Activated T-helper 1 cell treated with anti-CD3 and anti-CD28 coated beads, Interleukin-2, amount 50 U/mL, for 16 hours (primary cell): Measurements from ENCODE around the gene SPATA20.

Source experiments
- DNase-seq, 2 donors: peaks; one replicate each; pipeline ENCODE4 v3.0.0-alpha.2; 2020; ENCODE audit warnings: low read depth in 1 of 2, low spot score in 1 of 2

The SPATA20 gene

DNA sequence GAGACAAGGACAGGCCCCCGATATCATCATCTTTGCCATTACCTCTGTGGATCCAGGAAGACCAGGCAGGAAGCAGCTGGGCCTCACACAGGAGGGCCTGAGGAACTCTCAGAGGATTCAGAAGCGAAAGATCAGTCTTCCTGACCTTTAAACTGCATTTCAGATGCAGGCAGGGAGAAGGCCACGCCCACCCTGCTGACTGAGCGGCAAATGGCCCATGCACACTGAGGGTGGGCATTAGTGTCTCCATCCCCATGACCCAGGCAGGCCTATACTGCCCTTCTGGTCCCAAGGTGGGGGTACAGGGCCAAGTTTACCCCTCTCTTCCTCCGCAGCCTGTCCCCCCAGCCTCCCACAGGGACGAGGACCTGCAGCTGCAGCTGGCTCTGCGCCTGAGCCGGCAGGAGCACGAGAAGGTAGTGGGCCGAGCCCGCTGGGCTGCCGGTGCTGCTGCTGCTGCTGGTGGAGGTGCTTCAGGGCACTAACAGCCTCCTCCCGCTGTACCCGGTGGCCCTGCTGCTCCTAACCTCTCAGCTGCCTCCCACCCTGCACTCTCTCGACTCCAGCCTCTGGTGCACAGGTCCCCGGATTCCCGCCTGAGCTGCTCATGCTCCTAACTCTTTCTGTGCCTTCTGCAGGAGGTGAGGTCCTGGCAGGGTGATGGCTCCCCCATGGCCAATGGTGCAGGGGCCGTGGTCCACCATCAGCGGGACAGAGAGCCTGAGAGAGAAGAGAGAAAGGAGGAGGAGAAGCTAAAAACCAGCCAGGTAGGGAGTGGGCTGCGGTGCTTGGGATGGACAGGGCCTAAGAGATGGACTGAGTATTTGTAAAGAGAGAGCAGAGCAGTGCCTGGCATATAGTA lies 8.2 kb upstream of the SPATA20 start:
- no peak for DNase-seq

DNA sequence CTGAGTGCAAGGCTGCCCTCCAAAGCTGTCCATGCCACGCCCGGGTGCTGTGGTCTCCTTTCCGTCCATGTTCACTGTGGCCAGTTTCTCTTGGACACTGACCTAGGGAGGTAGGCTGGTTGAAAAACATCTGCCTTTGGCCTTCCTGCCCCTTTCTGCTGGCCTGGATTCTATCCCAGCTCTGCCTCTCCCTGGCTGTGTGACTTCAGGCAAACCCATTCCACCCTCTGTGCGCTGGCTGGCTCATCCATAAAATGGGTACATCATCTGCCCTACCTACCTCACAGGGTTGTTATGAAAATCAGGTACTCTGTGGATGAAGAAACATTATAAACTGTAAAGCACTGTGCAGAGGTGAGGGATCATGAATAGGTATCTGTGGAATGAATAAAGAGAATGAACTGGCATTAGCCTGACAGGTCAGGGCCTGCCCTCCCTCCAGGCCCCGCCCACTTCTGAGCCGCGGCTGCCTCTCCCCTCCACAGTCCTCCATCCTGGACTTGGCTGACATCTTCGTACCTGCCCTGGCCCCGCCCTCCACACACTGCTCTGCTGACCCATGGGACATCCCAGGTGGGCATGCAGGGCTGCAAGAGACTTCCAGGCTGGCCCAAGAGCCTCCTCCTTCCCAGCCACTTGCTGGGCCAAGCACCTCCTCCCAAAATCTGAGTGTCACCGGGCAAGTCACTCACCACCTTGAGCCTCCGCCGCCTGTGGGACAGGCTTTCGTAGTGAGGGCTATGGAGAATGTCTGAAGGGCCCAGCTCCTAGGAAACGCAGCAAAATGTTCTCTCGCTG lies 7.0 kb upstream of the SPATA20 start:
- no peak for DNase-seq

DNA sequence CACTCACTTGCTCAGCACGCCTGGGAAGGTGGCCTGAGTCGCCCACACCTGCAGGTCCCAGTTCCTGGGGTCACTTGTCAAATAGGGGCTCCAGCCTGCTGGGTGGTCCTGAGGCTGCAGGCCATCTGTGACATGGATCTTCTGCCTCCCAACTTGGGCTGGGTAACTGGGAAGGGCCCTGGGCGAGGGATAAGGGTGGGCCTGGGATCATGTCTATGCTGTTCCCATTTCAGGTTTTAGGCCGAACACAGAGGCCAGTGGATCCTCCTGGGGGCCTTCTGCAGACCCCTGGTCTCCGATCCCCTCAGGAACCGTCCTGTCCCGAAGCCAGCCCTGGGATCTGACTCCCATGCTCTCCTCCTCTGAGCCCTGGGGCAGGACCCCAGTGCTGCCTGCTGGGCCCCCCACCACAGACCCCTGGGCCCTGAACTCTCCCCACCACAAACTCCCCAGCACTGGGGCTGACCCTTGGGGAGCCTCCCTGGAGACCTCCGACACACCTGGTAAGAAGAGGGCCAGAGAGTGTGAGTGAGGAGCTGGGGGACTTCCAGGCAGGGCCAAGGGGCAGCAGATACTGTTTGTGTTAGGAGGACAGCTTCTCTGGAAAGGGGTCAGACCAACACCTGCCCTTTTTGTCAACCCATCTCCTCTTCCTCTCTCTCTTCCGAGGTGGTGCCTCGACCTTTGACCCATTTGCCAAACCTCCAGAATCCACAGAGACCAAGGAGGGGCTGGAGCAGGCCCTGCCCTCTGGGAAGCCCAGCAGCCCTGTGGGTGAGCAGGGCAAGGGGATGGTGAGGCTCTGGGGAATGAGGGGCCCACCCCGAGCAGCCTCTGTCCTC lies 6.2 kb upstream of the SPATA20 start:
- no peak for DNase-seq

DNA sequence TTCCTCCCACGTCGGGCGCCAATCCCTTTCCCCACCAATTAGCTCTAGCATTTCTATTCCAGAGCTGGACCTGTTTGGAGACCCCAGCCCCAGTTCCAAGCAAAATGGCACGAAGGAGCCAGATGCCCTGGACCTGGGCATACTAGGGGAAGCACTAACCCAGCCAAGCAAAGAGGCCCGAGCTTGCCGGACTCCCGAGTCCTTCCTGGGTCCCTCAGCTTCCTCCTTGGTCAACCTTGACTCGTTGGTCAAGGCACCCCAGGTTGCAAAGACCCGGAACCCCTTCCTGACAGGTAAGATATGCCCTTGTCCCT lies 5.6 kb upstream of the SPATA20 start:
- DNase-seq = no peak

DNA sequence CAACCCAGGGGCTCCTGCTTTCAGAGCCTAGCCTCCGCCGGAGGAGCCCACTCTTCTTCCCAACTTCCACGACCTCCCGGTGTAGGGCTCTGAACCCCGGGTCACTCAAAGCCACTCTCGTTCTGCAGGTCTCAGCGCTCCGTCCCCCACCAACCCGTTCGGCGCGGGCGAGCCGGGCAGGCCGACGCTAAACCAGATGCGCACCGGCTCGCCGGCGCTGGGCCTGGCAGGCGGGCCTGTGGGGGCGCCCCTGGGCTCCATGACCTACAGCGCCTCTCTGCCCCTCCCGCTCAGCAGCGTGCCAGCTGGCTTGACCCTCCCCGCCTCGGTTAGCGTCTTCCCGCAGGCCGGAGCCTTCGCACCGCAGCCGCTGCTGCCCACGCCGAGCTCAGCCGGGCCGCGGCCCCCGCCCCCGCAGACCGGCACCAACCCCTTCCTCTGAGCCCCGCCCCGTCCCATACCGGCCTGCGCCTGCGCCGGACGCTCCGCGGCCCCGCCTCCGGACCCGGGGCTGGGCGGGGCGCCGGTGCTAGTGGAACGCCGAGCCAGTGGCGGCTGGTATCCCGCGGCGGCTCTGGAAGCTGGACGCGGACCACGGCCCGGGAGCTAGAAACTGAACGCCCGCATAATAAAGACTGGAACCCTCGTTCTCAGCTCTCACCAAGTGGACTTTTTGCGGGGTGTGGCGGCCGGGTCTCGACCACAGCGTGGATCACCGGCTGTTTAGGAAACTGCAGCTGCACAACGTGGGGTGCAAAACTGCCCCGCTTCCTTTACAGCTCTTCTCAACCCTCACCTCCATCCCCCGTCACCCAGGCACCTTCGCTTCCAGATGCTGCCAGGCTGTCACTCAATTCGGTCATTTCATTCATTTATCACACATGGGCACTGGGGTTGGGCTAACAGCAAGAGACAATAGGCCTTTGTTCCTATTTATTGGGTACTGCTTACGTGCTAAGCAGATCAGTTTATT lies 5.0 kb upstream of the SPATA20 start:
- DNase-seq = peak; percentile 64 to 78

DNA sequence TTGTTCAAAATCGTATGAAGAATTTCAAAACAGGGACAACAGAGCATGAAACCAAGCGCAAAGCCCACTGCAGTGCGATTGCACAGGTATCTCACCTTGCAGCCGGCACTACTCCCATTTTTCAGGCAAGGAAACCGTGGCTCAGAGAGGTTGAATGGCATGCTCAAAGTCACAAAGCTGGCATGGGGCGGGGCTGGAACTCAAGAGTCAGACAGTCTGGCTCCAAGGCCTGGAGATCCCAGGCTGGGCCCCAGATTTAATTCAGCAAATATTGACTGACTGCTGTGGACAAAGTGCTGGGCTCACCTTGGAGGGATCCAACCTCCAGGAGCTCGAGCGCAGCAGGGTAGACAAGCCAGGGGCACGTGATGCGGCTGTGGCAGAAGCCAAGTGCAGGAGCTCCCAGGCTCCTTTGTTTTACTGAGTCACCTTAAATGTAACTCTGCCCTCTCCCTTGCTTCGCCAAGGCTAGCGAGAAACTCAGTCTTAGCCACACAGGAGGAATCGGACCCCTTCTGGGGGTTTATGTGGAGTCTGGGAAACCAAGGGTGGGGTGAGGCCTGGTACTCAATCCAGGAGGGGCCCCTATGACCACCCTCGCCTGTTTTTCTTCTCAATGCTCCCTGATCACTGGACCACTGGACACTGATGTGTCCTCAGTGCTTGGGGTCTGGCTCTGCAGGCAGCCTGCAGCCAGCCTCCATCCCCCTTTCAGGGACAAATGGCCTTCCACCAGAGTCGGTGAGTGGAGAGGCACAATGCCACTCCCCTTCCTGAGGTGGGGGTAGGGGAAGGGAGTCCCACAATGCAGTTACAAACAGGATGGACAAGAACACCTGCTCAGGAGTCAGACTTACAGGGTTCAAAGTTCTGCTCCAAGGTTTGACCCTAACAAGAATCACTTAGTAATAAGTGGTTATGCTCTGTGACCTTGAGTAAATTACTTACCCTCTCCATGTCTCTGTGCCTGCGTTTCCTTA lies 3.9 kb upstream of the SPATA20 start:
- no peak for DNase-seq

DNA sequence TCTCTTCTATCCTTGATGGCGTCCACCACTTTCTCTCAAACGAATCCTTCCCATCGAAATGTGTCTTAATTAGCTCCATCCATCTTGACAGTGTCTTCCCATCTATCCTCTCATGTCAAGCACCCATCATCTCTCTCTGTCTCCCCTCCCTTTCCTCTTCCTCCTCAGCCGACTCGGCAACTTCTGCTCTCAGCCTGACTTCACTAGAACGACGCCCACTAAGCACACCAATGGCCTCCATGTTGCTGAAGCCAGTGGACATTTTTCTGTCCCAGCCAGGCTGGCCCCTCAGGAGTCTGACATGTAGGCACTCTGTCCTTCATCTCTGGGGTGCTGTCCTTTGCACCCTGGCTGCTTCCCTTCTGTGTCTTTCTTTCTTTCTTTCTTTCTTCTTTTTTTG lies 2.5 kb upstream of the SPATA20 start:
- no peak for DNase-seq

DNA sequence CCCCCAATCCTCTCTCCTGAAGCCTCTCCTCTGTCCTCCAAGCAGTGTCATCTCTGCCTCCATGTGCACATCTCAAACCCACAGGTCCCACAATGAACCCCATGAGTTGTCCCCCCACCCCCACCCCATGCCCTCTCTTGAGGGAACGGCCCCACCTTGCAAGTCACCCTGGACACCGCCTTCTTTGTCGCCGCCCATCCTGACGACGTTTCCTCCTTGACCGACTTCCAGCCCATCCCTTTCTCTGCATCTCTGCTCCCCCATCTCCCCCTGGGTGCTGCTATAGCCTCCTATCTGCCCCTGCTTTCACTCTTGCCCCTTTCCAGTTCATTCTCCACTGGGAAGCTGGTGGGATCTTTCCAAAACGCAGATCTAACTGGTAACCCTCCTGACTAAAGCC lies 1.7 kb upstream of the SPATA20 start:
- DNase-seq = no peak

DNA sequence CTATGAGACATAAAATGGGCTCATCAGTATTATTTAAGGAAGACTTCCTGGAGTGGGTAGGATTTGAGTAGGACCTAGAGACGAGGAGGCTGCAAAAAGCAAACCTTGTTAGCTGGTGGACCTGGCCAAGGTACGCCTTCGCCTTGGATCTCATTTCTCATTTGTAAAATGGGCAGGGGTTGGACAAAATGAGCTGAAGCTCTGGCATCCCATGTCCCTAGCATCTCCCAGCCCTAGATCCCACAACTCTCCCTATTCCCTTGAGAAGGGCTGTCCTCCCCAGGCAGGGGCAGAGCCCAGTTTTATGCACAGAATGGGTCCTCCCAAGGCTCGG lies 306 bp upstream of the SPATA20 start:
- DNase-seq = no peak

DNA sequence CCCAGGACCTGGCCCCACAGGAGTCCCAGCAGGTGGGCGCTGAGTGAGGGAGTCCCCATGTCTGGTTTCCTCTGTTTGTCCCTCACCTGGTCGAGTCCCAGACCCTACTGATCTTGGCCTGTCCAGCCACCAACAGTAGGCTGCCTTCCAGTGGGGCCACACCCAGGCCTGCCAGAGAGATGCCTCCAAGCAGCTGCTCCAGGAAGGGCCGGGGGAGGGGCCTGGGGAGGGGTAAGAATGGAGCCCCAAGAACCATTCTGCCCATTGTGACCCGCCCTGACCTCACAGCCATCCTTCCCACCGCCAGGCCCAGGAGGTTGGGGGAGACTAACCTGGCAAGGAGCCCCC lies 736 bp downstream of the SPATA20 start:
- DNase-seq = no peak

DNA sequence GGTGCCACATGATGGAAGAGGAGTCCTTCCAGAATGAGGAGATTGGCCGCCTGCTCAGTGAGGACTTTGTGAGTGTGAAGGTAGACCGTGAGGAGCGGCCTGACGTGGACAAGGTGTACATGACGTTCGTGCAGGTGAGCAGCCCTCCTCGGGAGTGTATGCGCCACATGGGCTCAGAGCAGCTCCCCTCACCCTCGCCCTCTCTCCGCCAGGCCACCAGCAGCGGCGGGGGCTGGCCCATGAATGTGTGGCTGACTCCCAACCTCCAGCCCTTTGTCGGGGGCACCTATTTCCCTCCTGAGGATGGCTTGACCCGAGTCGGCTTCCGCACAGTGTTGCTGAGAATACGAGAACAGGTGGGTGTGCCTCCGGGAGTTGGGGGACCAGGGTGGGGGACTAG lies 1.9 kb downstream of the SPATA20 start:
- no peak for DNase-seq

DNA sequence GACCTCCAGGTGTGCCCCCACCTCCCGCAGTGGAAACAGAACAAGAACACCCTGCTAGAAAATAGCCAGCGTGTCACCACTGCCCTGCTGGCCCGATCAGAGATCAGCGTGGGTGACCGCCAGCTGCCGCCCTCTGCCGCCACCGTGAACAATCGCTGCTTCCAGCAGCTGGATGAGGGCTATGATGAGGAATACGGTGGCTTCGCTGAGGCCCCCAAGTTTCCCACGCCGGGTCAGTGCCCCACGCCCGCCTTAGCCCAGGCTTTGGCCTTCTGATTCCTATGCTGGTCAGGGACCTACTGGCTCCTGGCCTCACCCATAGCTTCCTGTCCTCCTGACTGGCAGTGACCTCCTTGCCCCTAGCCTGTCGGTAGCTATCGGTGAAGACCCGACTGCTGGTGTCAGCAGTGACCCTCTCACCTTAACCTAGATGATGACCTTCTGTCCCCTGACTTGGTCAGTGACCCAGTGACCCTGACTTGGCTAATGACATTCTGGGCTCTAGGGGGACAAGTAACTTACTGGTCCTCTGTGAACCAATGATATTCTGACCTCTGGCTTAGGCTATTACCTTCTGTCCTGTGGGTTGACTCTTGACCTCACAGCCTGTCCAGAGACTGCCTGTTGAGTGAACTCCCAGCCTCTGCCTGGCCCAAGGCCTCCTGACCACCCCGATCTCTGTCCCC lies 2.4 kb downstream of the SPATA20 start:
- no peak for DNase-seq

DNA sequence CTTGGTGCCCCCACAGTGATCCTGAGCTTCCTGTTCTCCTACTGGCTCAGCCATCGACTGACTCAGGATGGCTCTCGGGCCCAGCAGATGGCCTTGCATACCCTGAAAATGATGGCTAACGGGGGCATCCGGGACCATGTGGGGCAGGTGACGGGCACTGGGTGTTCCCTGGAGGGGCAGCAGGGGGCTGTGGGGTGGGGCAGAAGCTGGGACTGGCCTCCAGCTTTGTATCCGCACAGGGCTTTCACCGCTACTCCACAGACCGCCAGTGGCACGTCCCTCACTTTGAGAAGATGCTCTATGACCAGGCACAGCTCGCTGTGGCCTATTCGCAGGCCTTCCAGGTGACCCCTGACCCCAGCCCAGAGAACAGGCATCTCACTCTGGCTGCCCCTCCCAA lies 3.0 kb downstream of the SPATA20 start:
- DNase-seq = no peak

DNA sequence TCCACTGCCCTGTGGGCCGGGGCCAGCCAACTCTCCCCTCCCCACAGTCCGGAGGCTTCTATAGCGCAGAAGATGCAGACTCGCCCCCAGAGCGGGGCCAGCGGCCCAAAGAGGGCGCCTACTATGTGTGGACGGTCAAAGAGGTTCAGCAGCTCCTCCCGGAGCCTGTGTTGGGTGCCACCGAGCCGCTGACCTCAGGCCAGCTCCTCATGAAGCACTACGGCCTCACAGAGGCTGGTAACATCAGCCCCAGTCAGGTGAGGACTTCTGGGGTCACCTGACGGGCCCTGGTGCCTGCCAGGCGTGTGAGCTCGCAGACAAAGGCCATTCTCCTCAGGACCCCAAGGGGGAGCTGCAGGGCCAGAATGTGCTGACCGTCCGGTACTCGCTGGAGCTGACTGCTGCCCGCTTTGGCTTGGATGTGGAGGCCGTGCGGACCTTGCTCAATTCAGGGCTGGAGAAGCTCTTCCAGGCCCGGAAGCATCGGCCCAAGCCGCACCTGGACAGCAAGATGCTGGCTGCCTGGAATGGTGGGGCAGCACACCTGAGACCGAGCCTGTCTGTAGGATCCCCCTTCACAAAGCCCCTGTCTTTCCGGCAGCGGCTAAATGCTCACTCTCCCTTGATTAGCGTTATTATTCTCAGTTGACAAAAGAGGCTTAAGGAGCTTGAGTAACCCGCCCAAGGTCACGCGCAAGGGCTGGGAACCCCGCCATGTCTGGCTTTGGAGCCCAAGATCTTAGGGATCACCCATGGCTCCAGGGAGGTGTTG lies 3.9 kb downstream of the SPATA20 start:
- DNase-seq = no peak

DNA sequence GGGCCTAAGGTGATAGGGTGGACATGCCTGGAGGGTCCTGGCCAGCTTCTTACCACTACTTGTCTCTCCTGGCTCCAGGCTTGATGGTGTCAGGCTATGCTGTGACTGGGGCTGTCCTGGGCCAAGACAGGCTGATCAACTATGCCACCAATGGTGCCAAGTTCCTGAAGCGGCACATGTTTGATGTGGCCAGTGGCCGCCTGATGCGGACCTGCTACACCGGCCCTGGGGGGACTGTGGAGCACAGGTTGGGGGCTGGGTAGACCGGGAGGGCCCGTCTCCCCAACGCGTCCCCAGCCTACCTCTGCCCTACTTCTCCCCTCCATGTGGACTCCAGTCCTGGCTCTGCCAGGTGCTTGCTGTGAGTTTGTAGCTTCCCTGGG lies 4.5 kb downstream of the SPATA20 start:
- DNase-seq = no peak

DNA sequence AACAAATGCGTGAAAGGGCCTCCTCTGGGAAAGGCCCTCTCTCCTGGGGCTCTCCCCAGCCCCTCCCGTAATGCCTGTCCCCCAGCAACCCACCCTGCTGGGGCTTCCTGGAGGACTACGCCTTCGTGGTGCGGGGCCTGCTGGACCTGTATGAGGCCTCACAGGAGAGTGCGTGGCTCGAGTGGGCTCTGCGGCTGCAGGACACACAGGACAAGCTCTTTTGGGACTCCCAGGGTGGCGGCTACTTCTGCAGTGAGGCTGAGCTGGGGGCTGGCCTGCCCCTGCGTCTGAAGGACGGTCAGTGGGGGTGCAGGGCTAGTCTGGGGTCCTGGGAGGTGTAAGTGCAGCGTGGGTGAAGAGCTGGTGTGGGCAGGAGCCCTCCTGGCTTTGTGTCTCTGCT lies 4.9 kb downstream of the SPATA20 start:
- no peak for DNase-seq

DNA sequence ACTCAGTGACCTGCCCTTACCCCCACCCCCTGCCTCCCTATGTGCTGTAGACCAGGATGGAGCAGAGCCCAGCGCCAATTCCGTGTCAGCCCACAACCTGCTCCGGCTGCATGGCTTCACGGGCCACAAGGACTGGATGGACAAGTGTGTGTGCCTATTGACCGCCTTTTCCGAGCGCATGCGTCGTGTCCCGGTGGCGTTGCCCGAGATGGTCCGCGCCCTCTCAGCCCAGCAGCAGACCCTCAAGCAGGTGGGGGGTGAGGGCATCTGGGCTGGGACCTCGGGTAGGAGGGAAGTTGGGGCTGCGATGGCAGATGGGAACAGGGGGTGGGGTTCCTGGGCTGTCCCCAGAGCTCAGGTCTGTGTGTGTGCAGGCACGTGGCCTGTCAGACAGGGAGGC lies 7.2 kb downstream of the SPATA20 start:
- no peak for DNase-seq

DNA sequence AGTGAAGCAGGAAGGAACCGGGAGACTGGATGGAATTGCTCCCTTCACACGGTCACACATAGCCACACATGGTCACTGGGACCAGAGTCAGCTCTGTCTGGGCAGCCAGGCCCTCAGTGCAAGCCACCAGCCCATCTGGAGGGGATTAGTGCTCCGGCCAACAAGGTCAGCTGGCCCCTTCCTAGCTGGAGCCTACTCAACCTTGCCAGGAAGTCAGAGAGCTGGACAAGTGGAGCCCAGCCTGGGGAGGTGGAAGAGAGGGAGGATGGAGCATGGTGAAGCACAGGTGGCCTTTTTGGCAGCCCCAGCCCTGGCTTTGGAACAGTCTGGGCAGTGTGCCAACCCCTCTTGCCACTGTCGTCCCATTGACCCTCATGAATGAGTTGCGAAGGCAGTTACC lies 9.8 kb downstream of the SPATA20 start:
- DNase-seq = no peak
